Skeletal muscle cell (primary cell): ENCODE data around the gene C1QTNF1.
"Not testable (repeated sequence)": the region's sequence is repeated elsewhere in the genome, so short reads cannot be mapped to it uniquely, and the experiment has no call there.

Experiments used
- DNase-seq: peaks from one replicate; pipeline ENCODE4 v3.0.0-alpha.2; 2010; ENCODE audit warnings: low read depth
- H3K4me3 ChIP-seq: 2 replicates; pipeline ENCODE4 v1.5.1; 2011; ENCODE audit warnings: low read depth, mild to moderate bottlenecking, control low read depth, low read length, moderate library complexity

C1QTNF1 gene

GRCh38 chr17:79019632-79020584 lies 4.1 kb upstream of the C1QTNF1 start:
- no peak overlapping the region for H3K4me3 ChIP-seq
- peak; percentile 48 for DNase-seq

DNA sequence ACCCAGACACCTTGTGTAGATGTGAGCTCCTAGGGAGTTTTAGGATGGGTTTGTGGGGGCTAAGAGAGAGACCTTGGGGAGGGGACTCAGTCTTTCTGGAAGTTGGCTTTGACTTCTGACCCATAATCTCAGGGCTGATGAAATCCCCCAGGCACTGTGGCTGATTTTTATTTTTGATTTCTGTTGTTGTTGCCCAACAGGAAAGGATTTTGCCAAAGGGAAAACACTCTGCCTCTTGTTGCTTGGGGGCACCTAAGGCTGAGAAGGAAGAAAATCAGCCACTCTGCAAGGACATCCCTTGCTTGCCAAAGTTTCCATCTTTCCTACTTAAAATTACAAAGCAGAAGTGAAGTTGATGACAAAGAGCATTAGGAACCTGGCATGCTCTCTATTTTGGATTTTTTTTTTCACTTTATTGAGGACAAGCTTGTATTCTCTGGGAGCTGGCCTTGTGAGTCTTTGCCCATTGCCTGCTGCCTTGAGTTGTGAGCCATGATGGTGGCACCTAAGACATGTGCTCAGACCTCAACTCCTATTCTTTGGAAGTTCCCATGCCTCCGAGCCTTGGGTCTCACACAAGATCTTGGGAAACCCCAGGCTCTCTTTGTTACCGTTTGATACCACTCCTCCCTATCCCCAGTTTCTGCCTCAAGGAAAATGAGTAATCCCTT lies 3.2 kb upstream of the C1QTNF1 start:
- no peak for DNase-seq
- H3K4me3 ChIP-seq, result no peak overlapping the region

- not testable (repeated sequence) for DNase-seq, H3K4me3 ChIP-seq
Observed at GRCh38 chr17:79021929-79022328, 2.0 kb upstream of the C1QTNF1 start.

DNA sequence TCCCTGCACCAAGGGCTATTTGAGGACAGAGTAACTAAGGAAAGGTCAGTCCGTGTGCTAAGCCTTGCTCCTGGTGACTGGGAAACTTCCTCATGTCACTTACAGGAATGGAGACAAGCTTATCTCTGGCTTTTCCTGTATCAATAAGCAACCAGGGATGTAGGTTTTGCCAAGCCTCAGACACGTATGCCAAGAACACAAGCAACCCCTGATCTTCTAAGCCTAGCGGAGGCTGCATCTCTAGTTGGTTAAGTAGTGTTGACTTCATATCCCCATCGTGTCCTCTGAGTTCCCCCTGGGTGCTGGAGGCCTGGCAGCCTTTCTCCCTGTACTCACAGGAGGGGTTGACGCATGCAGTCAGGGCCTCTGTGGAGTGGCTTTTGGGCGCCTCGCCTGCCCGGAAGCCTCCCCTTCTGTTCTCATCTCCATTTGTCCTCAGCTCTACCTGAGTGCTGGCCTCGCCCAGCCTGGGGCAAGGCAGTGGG lies 1.4 kb upstream of the C1QTNF1 start:
- DNase-seq, result no peak
- H3K4me3 ChIP-seq, result no peak overlapping the region

GRCh38 chr17:79023180-79023705 lies 726 bp upstream of the C1QTNF1 start:
- no peak overlapping the region for H3K4me3 ChIP-seq
- no peak for DNase-seq

DNA sequence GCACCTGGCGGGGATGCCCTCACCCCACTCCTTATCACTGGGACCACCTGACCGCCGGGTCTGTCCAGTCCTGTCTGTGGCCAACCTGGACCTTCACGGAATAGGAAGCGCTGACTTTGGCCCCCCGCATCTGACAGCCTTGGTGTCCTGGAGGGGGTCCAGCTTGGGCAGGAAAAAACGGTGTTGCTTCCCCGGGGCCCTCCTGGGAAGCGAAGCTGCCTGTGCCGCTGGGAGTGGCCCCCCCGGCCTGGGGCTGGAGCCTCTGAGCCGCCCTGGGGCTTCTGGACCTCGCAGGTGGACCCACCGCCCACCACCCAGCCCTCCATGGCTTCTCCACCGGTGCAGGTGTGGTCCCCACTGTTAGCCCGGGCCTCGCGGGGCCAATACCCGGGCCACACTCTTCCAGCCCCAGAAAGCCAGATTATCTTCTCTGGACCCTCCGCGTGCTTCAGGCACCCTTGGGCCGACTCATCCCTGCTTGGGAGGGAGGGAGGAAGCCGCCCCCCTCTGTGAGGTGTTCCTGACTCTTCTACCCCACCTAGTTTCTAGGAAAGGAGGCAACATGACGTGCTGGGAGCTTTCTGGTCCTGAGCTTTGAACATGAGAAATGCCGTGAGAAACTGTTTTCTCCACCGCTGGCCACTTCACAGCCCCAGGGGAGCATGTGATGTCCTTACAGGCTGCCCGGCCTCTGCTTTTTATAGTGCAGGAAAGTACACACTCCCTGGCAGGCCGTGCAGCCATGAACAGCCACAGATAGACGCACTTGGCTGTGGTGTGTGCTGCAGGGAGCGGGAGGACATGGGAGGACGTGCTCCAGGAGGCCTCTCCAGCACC lies 1.1 kb downstream of the C1QTNF1 start:
- no peak for DNase-seq
- peak overlapping the region; percentile 63 for H3K4me3 ChIP-seq

- DNase-seq, result no peak
- no peak overlapping the region for H3K4me3 ChIP-seq
Observed at GRCh38 chr17:79026376-79027273, 2.7 kb downstream of the C1QTNF1 start.

- no peak overlapping the region for H3K4me3 ChIP-seq
- DNase-seq, result no peak
Observed at GRCh38 chr17:79027274-79027924, 3.4 kb downstream of the C1QTNF1 start.

- no peak overlapping the region for H3K4me3 ChIP-seq
- DNase-seq, result no peak
Observed at GRCh38 chr17:79027925-79028491, 4.0 kb downstream of the C1QTNF1 start.

DNA sequence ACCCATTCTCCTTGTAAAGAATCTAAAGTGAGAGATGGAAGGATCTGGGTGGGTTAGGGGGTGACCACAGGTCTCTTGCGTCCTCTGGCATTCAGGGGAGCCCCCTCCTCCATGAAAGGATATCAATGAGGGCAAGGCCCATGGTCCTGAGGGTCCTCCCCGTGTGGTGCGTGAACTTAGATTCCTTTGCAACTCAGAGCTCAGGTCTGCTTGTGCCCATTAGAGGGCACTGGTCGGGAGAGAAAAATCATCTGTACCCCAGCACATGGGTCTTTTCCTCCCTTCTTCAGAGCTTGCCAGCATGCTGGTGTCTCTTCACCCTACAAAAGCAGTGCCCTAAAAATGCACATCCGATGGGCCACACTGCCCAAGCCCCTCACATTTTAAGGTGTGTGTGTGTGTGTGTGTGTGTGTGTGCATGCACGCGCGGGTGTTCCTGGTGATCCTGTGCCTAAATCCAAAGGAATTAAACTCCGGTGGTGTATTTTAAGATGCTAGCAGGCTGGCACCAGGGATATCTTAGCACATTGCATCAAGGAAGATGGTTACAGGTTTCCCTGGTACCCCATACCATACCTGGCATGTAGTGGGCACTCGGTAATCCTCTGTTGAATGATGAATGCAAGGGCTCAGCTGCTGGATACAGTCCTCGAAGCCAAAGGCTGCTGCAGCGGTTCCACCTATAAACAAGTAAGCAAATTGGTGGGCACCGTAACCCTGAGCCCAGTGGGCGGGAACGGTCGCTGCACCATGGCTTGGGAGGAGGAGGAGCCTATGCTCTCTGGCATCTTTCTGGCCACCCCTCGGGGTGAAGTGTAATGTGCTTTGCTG lies 4.7 kb downstream of the C1QTNF1 start:
- DNase-seq, result no peak
- no peak overlapping the region for H3K4me3 ChIP-seq

GRCh38 chr17:79029327-79030009 lies 5.5 kb downstream of the C1QTNF1 start:
- no peak overlapping the region for H3K4me3 ChIP-seq
- DNase-seq, result no peak

GRCh38 chr17:79030636-79031035 lies 6.7 kb downstream of the C1QTNF1 start:
- DNase-seq, H3K4me3 ChIP-seq: not testable (repeated sequence)

DNA sequence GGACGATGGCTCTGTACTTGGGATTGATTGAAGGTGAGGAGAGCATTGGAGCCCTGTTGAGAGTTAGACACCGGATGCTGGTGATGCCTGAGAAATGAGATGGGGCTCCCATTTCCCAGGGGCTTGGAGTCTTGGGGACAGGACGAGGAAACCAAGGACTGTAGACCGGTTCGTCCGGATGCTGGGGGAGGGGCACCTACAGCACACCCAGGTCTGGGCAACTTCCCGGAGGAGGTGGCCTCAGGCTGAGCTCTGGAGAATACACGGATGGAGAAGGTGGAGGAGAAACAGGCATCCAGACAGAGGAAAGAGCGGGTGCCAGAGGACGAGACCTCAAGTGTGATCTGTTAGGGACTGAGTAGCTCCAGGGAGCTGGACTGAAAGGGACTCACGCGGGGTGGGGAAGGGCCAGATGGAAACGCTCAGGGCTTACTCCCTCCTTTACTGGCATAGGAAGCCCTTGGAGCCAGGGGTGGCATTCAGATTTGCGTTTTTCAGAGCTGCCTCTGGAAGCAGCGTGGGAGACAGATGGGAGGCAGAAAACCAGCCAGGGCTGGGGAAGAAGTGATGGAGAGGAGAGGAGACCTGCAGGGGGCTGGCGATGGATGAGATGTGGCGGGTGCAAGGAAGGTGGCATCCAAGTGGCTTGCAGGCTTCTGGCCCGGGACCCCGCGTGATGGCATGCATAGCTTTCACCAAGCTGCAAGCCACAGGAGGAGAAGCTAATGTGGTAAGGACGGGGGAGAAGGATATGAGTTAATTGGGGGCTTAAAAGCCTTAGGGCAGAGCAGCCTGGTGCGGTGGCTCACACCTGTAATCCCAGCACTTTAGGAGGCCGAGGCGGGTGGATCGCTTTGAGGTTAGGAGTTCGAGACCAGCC lies 8.3 kb downstream of the C1QTNF1 start:
- DNase-seq, result no peak
- no peak overlapping the region for H3K4me3 ChIP-seq

DNA sequence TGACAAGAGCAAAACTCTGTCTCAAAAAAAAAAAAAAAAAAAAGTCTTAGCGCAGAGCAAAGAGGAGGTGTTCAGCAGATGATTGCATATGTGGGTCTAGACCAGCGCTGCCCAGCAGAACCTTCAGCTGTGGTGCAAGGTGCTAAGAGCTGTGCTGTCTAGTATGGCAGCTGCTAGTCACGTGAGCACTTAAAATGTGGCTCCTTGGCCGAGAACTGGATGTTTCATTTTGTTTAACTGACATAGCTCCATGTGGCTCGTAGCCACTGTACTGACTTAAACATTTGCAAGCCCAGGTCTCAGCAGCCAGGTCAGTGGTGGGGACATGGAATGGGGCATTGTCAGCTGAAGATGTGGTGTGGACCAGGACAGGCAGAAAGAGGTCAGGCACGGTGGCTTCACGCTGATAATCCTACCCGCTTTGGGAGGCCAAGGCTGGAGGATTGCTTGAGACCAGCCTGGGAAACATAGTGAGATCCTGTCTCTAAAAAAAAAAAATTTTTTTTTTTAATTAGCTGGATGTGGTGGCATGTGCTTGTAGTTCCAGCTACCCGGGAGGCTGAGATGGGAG lies 9.2 kb downstream of the C1QTNF1 start:
- H3K4me3 ChIP-seq, result no peak overlapping the region
- no peak for DNase-seq
